HG03460 (cell line): ENCODE results near the gene RBBP5.

Experiments used
- ATAC-seq: cut with Tn5 transposase; IDR thresholded peaks from one replicate; pipeline ENCODE4 v1.9.1; 2021; ENCODE audit not compliant: unreplicated experiment

Gene RBBP5

GRCh38 chr1:205074513-205074912, 47.3 kb downstream of the RBBP5 start:
- no peak for ATAC-seq

- no peak for ATAC-seq
Observed at GRCh38 chr1:205074084-205074483, 47.7 kb downstream of the RBBP5 start.

GRCh38 chr1:205073511-205073910, 48.3 kb downstream of the RBBP5 start:
- no peak for ATAC-seq

- no peak for ATAC-seq
Observed at GRCh38 chr1:205072881-205073280, 48.9 kb downstream of the RBBP5 start.

GRCh38 chr1:205072286-205072685, 49.5 kb downstream of the RBBP5 start:
- no peak for ATAC-seq

- no peak for ATAC-seq
Observed at GRCh38 chr1:205071801-205072200, 50.0 kb downstream of the RBBP5 start.

GRCh38 chr1:205071028-205071409, 50.8 kb downstream of the RBBP5 start:
- no peak for ATAC-seq

GRCh38 chr1:205069371-205070125, 52.2 kb downstream of the RBBP5 start:
- ATAC-seq, result no peak

- ATAC-seq, result no peak
Observed at GRCh38 chr1:205068457-205069040, 53.2 kb downstream of the RBBP5 start.

- ATAC-seq, result no peak
Observed at GRCh38 chr1:205068001-205068400, 53.8 kb downstream of the RBBP5 start.

- no peak for ATAC-seq
Observed at GRCh38 chr1:205067031-205067430, 54.7 kb downstream of the RBBP5 start.

- ATAC-seq, result no peak
Observed at GRCh38 chr1:205066141-205066818, 55.5 kb downstream of the RBBP5 start.

GRCh38 chr1:205065666-205066065, 56.1 kb downstream of the RBBP5 start:
- no peak for ATAC-seq

GRCh38 chr1:205064741-205065316, 56.9 kb downstream of the RBBP5 start:
- ATAC-seq, result no peak

GRCh38 chr1:205064301-205064700, 57.5 kb downstream of the RBBP5 start:
- no peak for ATAC-seq

- ATAC-seq, result no peak
Observed at GRCh38 chr1:205062895-205063294, 58.9 kb downstream of the RBBP5 start.

GRCh38 chr1:205062319-205062718, 59.5 kb downstream of the RBBP5 start:
- ATAC-seq, result no peak

- no peak for ATAC-seq
Observed at GRCh38 chr1:205061665-205062069, 60.1 kb downstream of the RBBP5 start.

GRCh38 chr1:205061227-205061626, 60.6 kb downstream of the RBBP5 start:
- no peak for ATAC-seq

- no peak for ATAC-seq
Observed at GRCh38 chr1:205060746-205061145, 61.0 kb downstream of the RBBP5 start.

- ATAC-seq, result no peak
Observed at GRCh38 chr1:205059660-205060059, 62.1 kb downstream of the RBBP5 start.

GRCh38 chr1:205058853-205059252, 62.9 kb downstream of the RBBP5 start:
- no peak for ATAC-seq
